ENCODE measurements around the gene MORC4. TPM values are rescaled to one million over a fixed set of nuclear protein-coding genes. Genes with fewer than 3 reads are reported as not detected.
A peak's percentile ranks its signal among the peaks of the same experiment; 100 is the strongest.

The MORC4 gene
- total and polyA plus RNA-seq, 2 of the 4 experiments (the other 2 are of a cell fraction): 17.5 to 34.2 TPM

GRCh38 chrX:106963111-106963510, 36.9 kb downstream of the MORC4 start:
- H3K4ac ChIP-seq (ENCODE audit: low read depth, low read length): no peak overlapping the region
- H3K79me1 ChIP-seq (ENCODE audit: low read depth in 1 of 2, low read length in 2 of 2): no peaks in the 10 kb centered on the region
- no peak overlapping the region for H4K91ac ChIP-seq (ENCODE audit: insufficient read depth, low read depth, low read length)
- no peak overlapping the region for H3K4me3 ChIP-seq (ENCODE audit: insufficient read depth, low read depth, low read length)
- H2AK9ac ChIP-seq (replicated peaks; ENCODE audit: low read depth, low read length, poor library complexity): no peak overlapping the region
- no TSS peak for BruUV-seq (replicated peaks)
- ATAC-seq (ENCODE audit: low read depth) (no peak), DNase-seq (peak; percentile 5)
- no peak overlapping the region for H3K56ac ChIP-seq (ENCODE audit: extremely low read depth, insufficient read depth, low read length)
- 0 out of 2 replicates have a peak, but pooled peaks cover 3% of the 10 kb centered on the region for H3K27me3 ChIP-seq (ENCODE audit: control insufficient read depth, insufficient read depth, low read length)
- H3K9me1 ChIP-seq (ENCODE audit: insufficient read depth, low read length): no peaks in the 10 kb centered on the region
- no peak overlapping the region for H4K8ac ChIP-seq (ENCODE audit: low read depth in 2 of 2, low read length in 2 of 2)
- H3K14ac ChIP-seq (replicated peaks; ENCODE audit: low read depth, low read length): no peak overlapping the region
- no peak overlapping the region for H3K4me2 ChIP-seq (ENCODE audit: low read depth, low read length)
- no peak overlapping the region for H3K18ac ChIP-seq (ENCODE audit: low read depth, low read length)
- H4K20me1 ChIP-seq (ENCODE audit: insufficient read depth, low read length): no peaks in the 10 kb centered on the region
- ChIA-PET CTCF (interaction anchor here (0.7 kb wide), 2 partner anchors 31 to 209 kb away, joined by 3 read pairs; no protein-coding TSS in a partner anchor), POLR2A (ENCODE audit: unreplicated experiment) (no interaction called here)
- H3K27ac ChIP-seq (ENCODE audit: insufficient read depth, low read length): no peak overlapping the region
- H2AFZ ChIP-seq (replicated peaks; ENCODE audit: low read length, poor library complexity): no peak overlapping the region
- H2BK5ac ChIP-seq (ENCODE audit: low read depth, low read length, poor library complexity, severe bottlenecking): no peak overlapping the region
- dilution Hi-C loops (cut with HindIII; ENCODE audit: low sequenced_read_pairs, unreplicated experiment): no loop called here
- no peak overlapping the region for H3K23ac ChIP-seq (ENCODE audit: low read depth, low read length)
- no peaks in the 10 kb centered on the region for H3K9me3 ChIP-seq (ENCODE audit: control insufficient read depth, insufficient read depth, low read length)
- peaks cover 4% of the 10 kb centered on the region for H3K36me3 ChIP-seq (ENCODE audit: control insufficient read depth, insufficient read depth, low read length)
- TF ChIP-seq MAZ (IDR thresholded peaks at IDR 0.05; ENCODE audit: borderline replicate concordance, low read depth, low read length) (no peak), SMC3 (IDR thresholded peaks at IDR 0.05; ENCODE audit: low read depth, low read length) (no peak)
- no peak overlapping the region for H2BK120ac ChIP-seq (ENCODE audit: low read depth, low read length)
- in situ Hi-C loops (cut with MboI; ENCODE audit: low sequenced_read_pairs): no loop called here
- no peaks in the 10 kb centered on the region for H3K4me1 ChIP-seq (ENCODE audit: control insufficient read depth, insufficient read depth, low read length)
- no peak overlapping the region for H2AK5ac ChIP-seq (ENCODE audit: low read depth, low read length)
- H2BK15ac ChIP-seq (ENCODE audit: low read depth, low read length): no peak overlapping the region
- no peak overlapping the region for H2BK20ac ChIP-seq (ENCODE audit: low read depth, low read length)
- intact Hi-C loops (cut with micrococcal nuclease): no loop called here
- H3K9ac ChIP-seq (ENCODE audit: low read depth, low read length): no peak overlapping the region
- H4K5ac ChIP-seq (ENCODE audit: low read depth, low read length): no peak overlapping the region
